ENCODE measurements around the gene EPHA2. TPM values are rescaled to one million over a fixed set of nuclear protein-coding genes. Genes with fewer than 3 reads are reported as not detected.

EPHA2 gene
- total RNA-seq, 1 donor from 2014 or later, result 211 TPM

DNA sequence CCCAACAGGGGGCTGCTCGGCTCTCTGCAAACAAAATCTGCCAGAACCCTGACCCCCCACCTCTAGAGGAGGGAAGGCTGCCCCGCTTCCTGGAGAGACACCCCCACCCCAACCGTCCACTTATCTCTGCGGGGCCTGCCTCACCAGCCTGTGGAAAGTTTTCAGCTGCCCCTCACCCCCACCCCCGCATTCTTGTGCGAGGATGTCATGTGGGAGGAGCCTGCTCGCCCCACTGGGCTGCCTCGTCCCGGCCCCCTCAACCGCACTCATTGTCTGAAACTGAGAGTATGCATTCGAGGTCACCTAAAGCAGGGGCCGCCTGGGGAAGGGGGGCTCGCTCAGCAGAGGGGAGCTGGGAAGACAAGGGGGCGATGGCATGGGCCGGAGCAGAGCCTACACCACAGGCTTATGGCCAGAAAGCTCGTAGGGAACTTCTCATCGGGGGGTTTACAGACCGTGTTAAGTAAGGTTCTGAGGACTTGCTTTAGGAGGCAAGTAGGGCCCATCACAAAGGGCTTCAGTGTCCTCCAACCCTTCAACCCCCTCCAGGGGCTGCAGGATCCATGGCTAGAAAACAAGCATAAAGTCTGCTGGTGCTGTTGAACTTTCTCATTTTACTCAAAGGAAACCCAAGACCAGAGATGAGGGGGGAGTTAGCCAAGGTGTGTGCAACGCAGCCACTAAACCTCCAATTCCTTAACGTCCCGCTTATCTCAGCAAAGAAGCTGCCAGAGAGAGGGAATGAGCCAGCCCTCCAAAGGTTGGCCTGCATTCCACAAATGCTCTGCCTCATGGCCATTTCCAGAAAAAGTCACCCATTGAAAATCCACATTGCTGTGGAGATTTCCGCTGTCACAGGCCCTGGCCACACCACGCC, 9.4 kb downstream of the EPHA2 start:
- peaks cover 10% of the 10 kb centered on the region for H3K36me3 ChIP-seq (ENCODE audit: control insufficient read depth, insufficient read depth, low read length)
- peak overlapping the region; percentile 20 for H3K4me3 ChIP-seq (ENCODE audit: low read depth, low read length)
- TF ChIP-seq, protein P1, sequence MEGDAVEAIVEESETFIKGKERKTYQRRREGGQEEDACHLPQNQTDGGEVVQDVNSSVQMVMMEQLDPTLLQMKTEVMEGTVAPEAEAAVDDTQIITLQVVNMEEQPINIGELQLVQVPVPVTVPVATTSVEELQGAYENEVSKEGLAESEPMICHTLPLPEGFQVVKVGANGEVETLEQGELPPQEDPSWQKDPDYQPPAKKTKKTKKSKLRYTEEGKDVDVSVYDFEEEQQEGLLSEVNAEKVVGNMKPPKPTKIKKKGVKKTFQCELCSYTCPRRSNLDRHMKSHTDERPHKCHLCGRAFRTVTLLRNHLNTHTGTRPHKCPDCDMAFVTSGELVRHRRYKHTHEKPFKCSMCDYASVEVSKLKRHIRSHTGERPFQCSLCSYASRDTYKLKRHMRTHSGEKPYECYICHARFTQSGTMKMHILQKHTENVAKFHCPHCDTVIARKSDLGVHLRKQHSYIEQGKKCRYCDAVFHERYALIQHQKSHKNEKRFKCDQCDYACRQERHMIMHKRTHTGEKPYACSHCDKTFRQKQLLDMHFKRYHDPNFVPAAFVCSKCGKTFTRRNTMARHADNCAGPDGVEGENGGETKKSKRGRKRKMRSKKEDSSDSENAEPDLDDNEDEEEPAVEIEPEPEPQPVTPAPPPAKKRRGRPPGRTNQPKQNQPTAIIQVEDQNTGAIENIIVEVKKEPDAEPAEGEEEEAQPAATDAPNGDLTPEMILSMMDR (IDR thresholded peaks at IDR 0.05; ENCODE audit: insufficient read depth, low read length, poor library complexity, severe bottlenecking), result no peak
- DNase-seq (ENCODE audit: low read depth), result peak; percentile 69
- H3K27me3 ChIP-seq (ENCODE audit: control insufficient read depth, insufficient read depth, low read length), result no peaks in the 10 kb centered on the region

DNA sequence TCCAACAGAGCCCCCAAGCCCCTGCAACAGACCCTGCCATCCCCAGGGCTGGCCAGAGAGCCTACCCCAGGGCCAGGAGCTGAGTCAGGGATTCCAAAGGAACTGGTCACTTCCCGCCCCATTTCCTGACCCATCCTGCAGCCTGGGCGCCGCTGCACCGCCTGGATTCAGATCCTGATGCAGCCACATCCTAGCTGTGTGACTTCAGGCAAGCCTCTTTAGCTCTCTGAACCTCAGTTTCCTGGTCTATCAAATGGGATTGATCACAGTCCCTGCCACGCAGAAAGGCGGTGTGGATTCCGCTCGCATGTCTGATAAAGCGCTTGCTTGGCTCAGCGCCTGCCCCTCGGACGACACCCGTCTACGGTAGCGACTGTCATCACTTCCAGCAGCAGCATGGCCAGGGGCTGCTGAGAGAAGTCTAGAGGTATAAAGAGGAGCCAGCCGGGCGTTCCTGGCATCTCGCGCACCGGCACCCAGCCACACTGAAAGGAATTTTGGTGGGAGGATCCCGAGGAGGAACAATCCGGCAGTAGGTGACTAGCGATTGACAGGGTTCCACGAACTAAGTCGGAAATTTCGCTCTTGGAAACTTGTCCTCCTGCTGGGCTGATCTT, 10.1 kb downstream of the EPHA2 start:
- TF ChIP-seq, protein P1 (IDR thresholded peaks at IDR 0.05; ENCODE audit: insufficient read depth, low read length, poor library complexity, severe bottlenecking), result no peak
- no peak for DNase-seq (ENCODE audit: low read depth)
- Histone ChIP-seq H3K4me3 (ENCODE audit: low read depth, low read length) (peak overlapping the region; percentile 20), H3K27me3 (ENCODE audit: control insufficient read depth, insufficient read depth, low read length) (no peaks in the 10 kb centered on the region), H3K36me3 (ENCODE audit: control insufficient read depth, insufficient read depth, low read length) (peaks cover 8% of the 10 kb centered on the region)

DNA sequence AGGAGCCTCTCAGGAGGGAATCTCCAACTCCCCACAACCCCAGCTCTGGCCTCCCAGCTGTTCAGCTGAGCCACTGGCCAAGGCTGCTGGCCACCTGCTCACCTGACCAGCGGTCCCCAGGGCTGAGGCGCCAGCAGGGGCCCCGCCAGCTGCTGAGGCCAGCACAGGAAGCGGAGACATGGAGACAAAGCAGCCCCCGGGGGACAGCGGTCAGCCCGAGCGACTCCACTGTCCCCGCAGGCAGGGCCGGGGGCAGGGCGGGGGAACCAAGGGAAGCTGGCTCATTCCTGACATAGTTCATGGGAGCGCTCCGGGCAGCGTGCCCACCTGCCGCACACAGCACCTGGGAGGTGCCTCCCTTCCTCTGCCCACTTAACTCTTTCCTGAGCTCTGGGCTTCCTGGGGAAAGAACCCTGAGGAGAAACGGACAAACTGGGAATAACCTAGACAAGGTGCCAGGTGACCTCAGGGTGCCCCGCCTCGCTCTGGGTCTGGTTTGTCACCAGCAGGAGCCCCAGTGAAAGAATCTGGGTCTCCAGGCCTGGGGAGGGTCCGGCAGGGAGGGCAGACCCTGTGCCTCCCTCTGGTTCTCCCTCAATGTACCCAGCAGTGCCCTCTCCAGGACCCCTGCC, 10.7 kb downstream of the EPHA2 start:
- no peaks in the 10 kb centered on the region for H3K27me3 ChIP-seq (ENCODE audit: control insufficient read depth, insufficient read depth, low read length)
- peaks cover 8% of the 10 kb centered on the region for H3K36me3 ChIP-seq (ENCODE audit: control insufficient read depth, insufficient read depth, low read length)
- H3K4me3 ChIP-seq (ENCODE audit: low read depth, low read length), result peak overlapping the region; percentile 18
- TF ChIP-seq, protein P1 (IDR thresholded peaks at IDR 0.05; ENCODE audit: insufficient read depth, low read length, poor library complexity, severe bottlenecking), result no peak
- no peak for DNase-seq (ENCODE audit: low read depth)

DNA sequence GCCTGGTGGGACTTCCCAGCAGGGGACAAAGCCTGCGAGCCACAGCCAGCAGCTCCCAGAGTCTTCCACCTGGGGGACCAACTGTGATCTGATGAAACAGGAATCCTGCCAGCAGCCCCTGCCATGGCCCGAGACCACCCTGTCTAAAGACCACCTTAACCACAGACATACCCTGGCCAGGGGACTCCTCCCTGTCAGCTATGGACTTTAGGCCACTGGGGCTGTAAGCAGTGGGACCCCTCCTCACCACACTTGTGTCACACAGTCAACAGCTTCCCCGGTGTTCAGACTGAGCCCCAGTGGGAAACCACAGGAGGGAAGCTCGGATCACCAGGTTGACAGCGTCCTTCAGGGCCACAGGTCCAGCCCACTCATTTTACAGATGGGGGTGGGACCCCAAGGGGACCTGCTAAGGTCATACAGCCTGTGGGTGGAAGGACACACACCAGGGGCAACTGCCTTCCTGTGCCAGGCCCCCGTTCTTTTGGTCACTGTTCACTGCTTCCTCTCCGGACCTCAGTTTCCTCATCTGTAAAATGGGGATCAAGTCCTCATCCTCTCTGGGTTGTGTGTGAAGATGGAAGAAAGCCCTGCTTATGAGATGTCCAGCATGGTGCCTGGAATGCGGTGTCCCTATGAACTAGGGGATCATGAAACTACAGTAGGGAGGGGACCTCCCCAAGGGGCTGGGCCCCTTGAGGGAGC, 11.4 kb downstream of the EPHA2 start:
- Histone ChIP-seq H3K4me3 (ENCODE audit: low read depth, low read length) (no peak overlapping the region), H3K36me3 (ENCODE audit: control insufficient read depth, insufficient read depth, low read length) (peaks cover 8% of the 10 kb centered on the region), H3K27me3 (ENCODE audit: control insufficient read depth, insufficient read depth, low read length) (no peaks in the 10 kb centered on the region)
- no peak for DNase-seq (ENCODE audit: low read depth)
- TF ChIP-seq, protein P1 (IDR thresholded peaks at IDR 0.05; ENCODE audit: insufficient read depth, low read length, poor library complexity, severe bottlenecking), result no peak

DNA sequence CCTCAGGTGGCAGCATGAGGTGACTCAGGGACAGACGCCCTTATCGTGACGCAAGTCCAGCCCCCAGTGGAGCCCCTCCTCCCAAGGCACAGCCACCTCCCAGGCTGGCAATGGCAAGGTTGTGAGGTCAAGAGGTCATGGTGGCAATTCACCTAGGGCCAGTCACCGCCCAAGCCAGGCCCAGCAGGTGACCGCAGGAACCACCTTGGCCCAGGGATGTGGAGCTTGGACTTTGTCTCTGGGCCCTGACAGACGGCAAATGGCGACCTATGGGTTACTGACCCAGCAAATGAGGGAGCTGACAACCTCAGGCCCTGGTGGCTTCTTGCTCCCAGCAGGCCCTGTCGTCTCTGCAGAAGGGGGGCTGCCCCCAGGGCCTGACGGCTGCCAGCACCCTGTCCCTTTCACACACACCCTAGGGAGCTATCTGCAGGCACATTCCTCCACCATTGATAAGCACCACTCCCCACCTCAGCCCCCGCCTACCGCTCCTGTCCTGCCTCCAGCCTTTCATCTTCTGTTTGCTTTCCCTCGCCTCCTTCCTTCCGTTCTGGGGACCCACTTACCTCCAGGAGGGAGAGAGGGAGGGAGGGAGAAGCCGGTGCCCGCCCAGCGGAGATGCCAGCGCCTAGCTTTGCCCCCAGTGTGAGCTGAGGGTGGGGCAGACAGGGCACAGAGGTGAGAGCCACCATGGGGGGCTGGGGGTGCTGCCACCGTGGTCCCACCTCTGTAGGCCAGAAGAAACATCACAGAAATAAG, 12.1 kb downstream of the EPHA2 start:
- no peak for DNase-seq (ENCODE audit: low read depth)
- TF ChIP-seq, protein P1 (IDR thresholded peaks at IDR 0.05; ENCODE audit: insufficient read depth, low read length, poor library complexity, severe bottlenecking), result no peak
- Histone ChIP-seq H3K4me3 (ENCODE audit: low read depth, low read length) (no peak overlapping the region), H3K27me3 (ENCODE audit: control insufficient read depth, insufficient read depth, low read length) (no peaks in the 10 kb centered on the region), H3K36me3 (ENCODE audit: control insufficient read depth, insufficient read depth, low read length) (peaks cover 8% of the 10 kb centered on the region)
